Upper lobe of left lung (tissue), 6 donors: ENCODE results near the gene FPGS. TPM values are rescaled to one million over a fixed set of nuclear protein-coding genes. Genes with fewer than 3 reads are reported as not detected.
"Not testable (repeated sequence)": the region's sequence is repeated elsewhere in the genome, so short reads cannot be mapped to it uniquely, and the experiment has no call there.

Source experiments
- ATAC-seq, 2 donors: fragments of 200-7000 bp; cut with Tn5 transposase; one replicate each; pipeline ENCODE4 v1.9.1; 2022; ENCODE audit warnings: mild to moderate bottlenecking in 2 of 2, moderate library complexity in 2 of 2; ENCODE audit not compliant: low FRiP score in 2 of 2
- DNase-seq, 2 donors: peaks; one replicate each; pipeline ENCODE4 v3.0.0-alpha.2; 2019 to 2020
- H3K27ac ChIP-seq, 4 donors: fragments of 200-600 bp; sonication (generic); one replicate each; pipeline ENCODE4 v1.5.1; 2016 to 2019
- H3K27me3 ChIP-seq, 4 donors: fragments of 200-600 bp; sonication (generic); one replicate each; pipeline ENCODE4 v1.5.1; 2017 to 2019
- H3K36me3 ChIP-seq, 4 donors: fragments of 200-600 bp; sonication (generic); one replicate each; pipeline ENCODE4 v1.5.1; 2016 to 2019
- H3K4me1 ChIP-seq, 4 donors: fragments of 200-600 bp; sonication (generic); one replicate each; pipeline ENCODE4 v1.5.1; 2018 to 2019
- H3K4me3 ChIP-seq, 4 donors: fragments of 200-600 bp; sonication (generic); one replicate each; pipeline ENCODE4 v1.5.1; 2017 to 2019; ENCODE audit warnings: mild to moderate bottlenecking in 2 of 4, moderate library complexity in 1 of 4
- H3K9me3 ChIP-seq, 4 donors: fragments of 200-600 bp; sonication (generic); one replicate each; pipeline ENCODE4 v1.5.1; 2018 to 2019
- EP300 ChIP-seq, 4 donors: sonication (generic); formaldehyde crosslinking; IDR thresholded peaks; one replicate each; pipeline ENCODE4 v1.5.1; 2017; ENCODE audit warnings: antibody characterized with exemption in 4 of 4, control low read depth in 2 of 4
- POLR2A ChIP-seq, 4 donors: fragments of 450-650 bp; IDR thresholded peaks; one replicate each; pipeline ENCODE4 v1.5.1; 2016 to 2017; ENCODE audit warnings: antibody characterized with exemption in 4 of 4, mild to moderate bottlenecking in 2 of 4
- POLR2AphosphoS5 ChIP-seq, 2 donors: sonication (generic); formaldehyde crosslinking; IDR thresholded peaks; one replicate each; pipeline ENCODE4 v1.5.1; 2017; ENCODE audit warnings: antibody characterized with exemption in 2 of 2
- WGBS, 2 donors: methylation state at CpG; one replicate each; pipeline ENCODE4 v1.1.5; 2017 to 2018; 5-methylcytosine and 5-hydroxymethylcytosine counted together
- total RNA-seq, 6 donors: library from RNA; depleted of rRNA in 4 of 6; stranded (reverse); fragments of >200 nt in 4 of 6; gene quantifications; one replicate each; pipeline versions ENCODE4 v1.1.0 to v1.2.1, GENCODE V29; 2016 to 2021
- TF ChIP-seq, protein P1 (sequence below), 6 experiments: fragments of 450-650 bp in 4 of 6; fragments of 200-600 bp in 2 of 6; sonication (generic) in 2 of 6; IDR thresholded peaks; one replicate each; pipeline ENCODE4 v1.5.1; 2016 to 2019; ENCODE audit warnings: antibody characterized with exemption in 6 of 6
- donor health status: DM: no; HTN: no; CAD: no; lungs with moderate emphysema.
- donor health status: DM: no; HTN: yes; CAD: no; lungs with severe emphysema.

The FPGS gene
- total RNA-seq, 6 donors from 2014 or later = 85.1 to 337 (median 95.5) TPM

DNA sequence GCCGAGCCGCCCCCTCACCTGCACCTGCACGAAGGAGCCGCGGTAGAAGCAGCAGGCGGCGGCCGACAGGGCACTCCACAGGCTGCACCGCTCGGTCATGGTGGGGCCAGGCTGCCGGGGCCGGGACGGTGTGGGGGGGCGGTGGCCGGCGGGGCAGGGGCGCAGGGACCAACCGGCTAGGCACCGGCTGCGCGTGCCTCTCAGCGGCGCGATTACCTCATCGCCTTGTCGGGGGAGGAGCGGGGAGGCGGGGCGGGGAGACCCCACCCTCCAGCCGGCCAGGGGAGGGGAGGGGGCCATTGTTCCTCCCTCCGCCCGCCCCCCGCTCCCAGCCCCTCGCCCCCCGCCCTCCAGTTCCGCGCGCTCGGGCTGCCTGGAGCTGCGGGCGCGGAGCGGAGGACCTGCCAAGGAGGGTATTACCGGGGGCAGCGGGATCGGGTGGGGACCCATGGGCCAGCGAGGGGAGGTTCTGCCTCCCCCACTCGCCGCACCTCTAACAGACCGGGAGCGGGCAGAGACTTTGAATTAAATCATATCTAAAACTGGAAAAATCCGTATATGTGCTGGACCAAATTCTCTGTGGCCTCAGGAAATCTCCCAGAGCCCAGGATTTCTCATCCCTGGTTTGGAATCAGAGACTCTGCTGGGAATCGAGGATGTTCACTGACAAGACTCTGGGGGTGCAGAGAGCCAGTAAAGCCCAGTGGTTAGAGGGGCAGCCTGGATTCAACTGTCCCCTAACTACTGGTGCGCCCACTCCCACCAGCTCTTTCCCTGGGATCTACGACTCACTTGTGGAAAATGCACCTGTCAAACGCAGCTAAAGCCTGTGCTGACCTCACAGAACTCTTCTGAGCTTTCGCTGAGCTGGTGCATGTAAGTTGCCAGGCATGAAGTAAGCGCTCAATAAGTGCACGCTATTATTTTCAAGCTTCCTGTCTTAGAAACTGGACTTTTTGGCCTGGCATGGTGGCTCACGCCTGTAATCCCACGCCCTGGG is 47.3 kb upstream of the FPGS start:
- 44 to 57% methylated on average over 10 to 30 of the region's 61 CpGs for WGBS, 2 donors

DNA sequence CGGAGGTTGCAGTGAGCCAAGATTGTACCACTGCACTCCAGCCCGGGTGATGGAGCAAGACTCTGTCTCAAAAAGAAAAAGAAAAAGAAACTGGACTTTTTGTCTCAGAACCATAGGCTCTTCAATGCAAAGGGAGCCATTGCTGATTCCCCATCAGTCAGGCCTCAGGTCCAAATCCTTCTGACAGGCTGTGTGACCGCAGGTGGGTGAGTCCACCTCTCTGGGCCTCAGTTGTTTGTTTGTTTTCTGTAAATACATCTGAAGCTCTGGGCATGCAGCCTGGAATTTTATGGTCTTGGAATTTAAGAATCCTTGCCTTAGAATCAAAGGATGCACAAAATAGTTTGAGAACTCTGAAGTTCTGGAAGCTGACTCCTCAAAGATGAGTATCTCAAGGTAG is 46.4 kb upstream of the FPGS start:
- H3K27ac ChIP-seq = peak overlapping the region; percentile 56 to 89 (median 74)
- peaks cover 0 to 44% (median 14%) of the 10 kb centered on the region in 4 donors for H3K36me3 ChIP-seq
- H3K9me3 ChIP-seq = no peaks in the 10 kb centered on the region
- no peak for ATAC-seq
- peaks cover 4 to 30% (median 14%) of the 10 kb centered on the region in 4 donors for H3K4me1 ChIP-seq
- peak overlapping the region in 2 of 4 donors; percentile 38 to 47 for H3K4me3 ChIP-seq
- 87% methylated on average over 3 of the region's 3 CpGs for WGBS, 2 donors
- H3K27me3 ChIP-seq = peaks cover 0 to 16% (median 4%) of the 10 kb centered on the region in 4 donors
- DNase-seq = no peak
- TF ChIP-seq POLR2A (IDR thresholded peaks at IDR 0.05) (no peak), POLR2AphosphoS5 (IDR thresholded peaks at IDR 0.05) (no peak), EP300 (IDR thresholded peaks at IDR 0.05) (no peak)
- TF ChIP-seq, protein P1, sequence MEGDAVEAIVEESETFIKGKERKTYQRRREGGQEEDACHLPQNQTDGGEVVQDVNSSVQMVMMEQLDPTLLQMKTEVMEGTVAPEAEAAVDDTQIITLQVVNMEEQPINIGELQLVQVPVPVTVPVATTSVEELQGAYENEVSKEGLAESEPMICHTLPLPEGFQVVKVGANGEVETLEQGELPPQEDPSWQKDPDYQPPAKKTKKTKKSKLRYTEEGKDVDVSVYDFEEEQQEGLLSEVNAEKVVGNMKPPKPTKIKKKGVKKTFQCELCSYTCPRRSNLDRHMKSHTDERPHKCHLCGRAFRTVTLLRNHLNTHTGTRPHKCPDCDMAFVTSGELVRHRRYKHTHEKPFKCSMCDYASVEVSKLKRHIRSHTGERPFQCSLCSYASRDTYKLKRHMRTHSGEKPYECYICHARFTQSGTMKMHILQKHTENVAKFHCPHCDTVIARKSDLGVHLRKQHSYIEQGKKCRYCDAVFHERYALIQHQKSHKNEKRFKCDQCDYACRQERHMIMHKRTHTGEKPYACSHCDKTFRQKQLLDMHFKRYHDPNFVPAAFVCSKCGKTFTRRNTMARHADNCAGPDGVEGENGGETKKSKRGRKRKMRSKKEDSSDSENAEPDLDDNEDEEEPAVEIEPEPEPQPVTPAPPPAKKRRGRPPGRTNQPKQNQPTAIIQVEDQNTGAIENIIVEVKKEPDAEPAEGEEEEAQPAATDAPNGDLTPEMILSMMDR (IDR thresholded peaks at IDR 0.05) = no peak

More for the DNA sequence above, 47.3 kb upstream of the FPGS start:
- Histone ChIP-seq H3K27ac (peak overlapping the region; percentile 56 to 89 (median 74)), H3K4me1 (peaks cover 4 to 30% (median 14%) of the 10 kb centered on the region in 4 donors), H3K9me3 (no peaks in the 10 kb centered on the region), H3K4me3 (peak overlapping the region in 3 of 4 donors; percentile 31 to 47 (median 38)), H3K27me3 (peaks cover 0 to 16% (median 4%) of the 10 kb centered on the region in 4 donors), H3K36me3 (peaks cover 0 to 53% (median 20%) of the 10 kb centered on the region in 4 donors)
- TF ChIP-seq, protein P1 (IDR thresholded peaks at IDR 0.05) = no peak
- TF ChIP-seq POLR2AphosphoS5 (IDR thresholded peaks at IDR 0.05) (peak in 1 of 2 donors; percentile 19), POLR2A (IDR thresholded peaks at IDR 0.05) (no peak), EP300 (IDR thresholded peaks at IDR 0.05) (no peak)
- DNase-seq (peak in 1 of 2 donors; percentile 77), ATAC-seq (peak in 1 of 2 donors; percentile 42)

DNA sequence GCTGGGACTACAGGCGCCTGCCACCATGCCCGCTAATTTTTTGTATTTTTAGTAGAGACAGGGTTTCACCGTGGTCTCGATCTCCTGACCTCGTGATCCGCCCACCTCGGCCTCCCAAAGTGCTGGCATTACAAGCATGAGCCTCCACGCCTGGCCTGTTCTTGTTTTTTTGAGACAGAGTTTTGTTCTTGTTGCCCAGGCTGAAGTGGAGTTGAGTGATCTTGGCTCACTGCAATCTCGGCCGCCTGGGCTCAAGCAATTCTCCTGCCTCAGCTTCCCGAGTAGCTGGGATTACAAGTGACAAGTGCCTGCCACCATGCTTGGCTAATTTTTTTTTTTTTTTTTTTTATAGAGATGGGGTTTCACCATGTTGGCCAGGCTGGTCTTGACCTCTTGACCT is 45.9 kb upstream of the FPGS start:
- Histone ChIP-seq H3K27me3 (peaks cover 0 to 16% (median 4%) of the 10 kb centered on the region in 4 donors), H3K36me3 (peaks cover 0 to 38% (median 10%) of the 10 kb centered on the region in 4 donors), H3K4me1 (peaks cover 4 to 30% (median 17%) of the 10 kb centered on the region in 4 donors), H3K27ac (peak overlapping the region in 3 of 4 donors; percentile 44 to 89 (median 89)), H3K4me3 (peak overlapping the region in 1 of 4 donors; percentile 46)
- WGBS, 2 donors = 58 to 77% methylated on average over 11 of the region's 11 CpGs
- ATAC-seq, H3K9me3 ChIP-seq, DNase-seq: not testable (repeated sequence)

DNA sequence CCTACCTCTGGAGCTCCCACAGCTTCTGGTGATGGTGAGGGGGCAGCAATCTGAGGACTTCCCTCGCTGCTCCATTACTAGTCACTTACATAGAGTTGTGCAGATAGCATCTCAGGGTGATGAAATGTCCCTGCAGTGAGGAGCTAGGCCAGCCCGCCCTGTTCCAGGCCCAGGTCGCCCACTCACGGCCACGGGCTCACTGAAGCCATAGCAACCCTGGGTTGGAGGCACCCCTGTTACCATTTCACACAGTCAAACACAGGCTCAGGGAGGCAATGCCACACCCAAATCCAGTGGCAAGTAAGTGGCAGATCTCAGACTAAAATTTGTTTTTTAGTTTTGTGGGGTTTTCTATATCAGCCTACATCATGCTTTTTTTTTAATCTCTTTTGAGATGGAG is 43.8 kb upstream of the FPGS start:
- ATAC-seq (no peak), DNase-seq (no peak)
- Histone ChIP-seq H3K36me3 (peaks cover 0 to 27% (median 7%) of the 10 kb centered on the region in 4 donors), H3K27ac (peak overlapping the region; percentile 58 to 89 (median 87)), H3K27me3 (peaks cover 0 to 16% (median 4%) of the 10 kb centered on the region in 4 donors), H3K4me3 (peak overlapping the region in 3 of 4 donors; percentile 17 to 46 (median 40)), H3K4me1 (peaks cover 14 to 49% (median 27%) of the 10 kb centered on the region in 4 donors), H3K9me3 (no peaks in the 10 kb centered on the region)
- 40 to 58% methylated on average over 3 to 5 of the region's 5 CpGs for WGBS, 2 donors
- TF ChIP-seq, protein P1 (IDR thresholded peaks at IDR 0.05) = no peak
- no peak for TF ChIP-seq POLR2AphosphoS5 (IDR thresholded peaks at IDR 0.05)
- TF ChIP-seq EP300 (IDR thresholded peaks at IDR 0.05) = no peak
- no peak for TF ChIP-seq POLR2A (IDR thresholded peaks at IDR 0.05)

DNA sequence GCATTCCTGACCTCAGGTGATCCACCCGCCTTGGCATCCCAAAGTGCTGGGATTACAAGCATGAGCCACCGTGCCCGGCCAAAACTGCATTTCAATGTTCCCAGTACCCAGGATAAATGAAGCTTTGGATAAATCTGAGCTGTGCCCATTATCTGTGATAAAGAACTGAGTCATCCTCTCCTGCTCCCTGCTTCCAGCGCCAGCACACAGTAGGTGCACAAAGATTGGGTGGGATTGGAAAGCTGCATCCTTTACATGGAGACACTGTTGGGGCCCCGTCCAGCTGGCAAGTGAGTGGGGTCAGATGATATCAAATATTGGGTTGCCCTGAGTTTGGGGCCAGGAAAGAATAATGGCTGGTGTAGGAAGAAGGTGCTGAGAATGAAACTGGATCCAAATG is 41.6 kb upstream of the FPGS start:
- peaks cover 25 to 52% (median 36%) of the 10 kb centered on the region in 4 donors for H3K4me1 ChIP-seq
- WGBS, 2 donors = 70 to 79% methylated on average over 5 of the region's 5 CpGs
- TF ChIP-seq POLR2A (IDR thresholded peaks at IDR 0.05) (no peak), POLR2AphosphoS5 (IDR thresholded peaks at IDR 0.05) (no peak), EP300 (IDR thresholded peaks at IDR 0.05) (no peak)
- TF ChIP-seq, protein P1 (IDR thresholded peaks at IDR 0.05) = no peak
- no peaks in the 10 kb centered on the region for H3K9me3 ChIP-seq
- peak overlapping the region; percentile 84 to 89 (median 87) for H3K27ac ChIP-seq
- no peaks in the 10 kb centered on the region for H3K27me3 ChIP-seq
- peaks cover 0 to 19% (median under 1%) of the 10 kb centered on the region in 4 donors for H3K36me3 ChIP-seq
- ATAC-seq (no peak), DNase-seq (no peak)
- peak overlapping the region in 3 of 4 donors; percentile 27 to 46 (median 40) for H3K4me3 ChIP-seq
